Right ventricle myocardium superior (tissue), 1 donor: ENCODE data around the gene TMCC1. TPM values are rescaled to one million over a fixed set of nuclear protein-coding genes. Genes with fewer than 3 reads are reported as not detected.

Source experiments
- ATAC-seq: fragments of 200-7000 bp; cut with Tn5 transposase; one replicate; pipeline ENCODE4 v1.9.1; 2020; ENCODE audit warnings: mild to moderate bottlenecking; ENCODE audit not compliant: poor library complexity
- DNase-seq: peaks from one replicate; pipeline ENCODE4 v3.0.0-alpha.2; 2020
- intact Hi-C: fragments of 100-400 bp; cut with DNase I; formaldehyde crosslinking; loops from one replicate; pipeline ENCODE4 v1.11.2; 2022
- total RNA-seq: library from RNA; stranded (reverse); fragmentation: NEBNext Ultra II Directional; extraction: Animal tissue kit (Norgen Biotek cat#: 25700); gene quantifications from one replicate; pipeline ENCODE4 v1.2.1, GENCODE V29; 2021
- donor health status: DM: no; HTN: yes; CAD: no; lungs with severe emphysema.

TMCC1 gene
- total RNA-seq, 1 donor from 2014 or later: 26.2 TPM

DNA sequence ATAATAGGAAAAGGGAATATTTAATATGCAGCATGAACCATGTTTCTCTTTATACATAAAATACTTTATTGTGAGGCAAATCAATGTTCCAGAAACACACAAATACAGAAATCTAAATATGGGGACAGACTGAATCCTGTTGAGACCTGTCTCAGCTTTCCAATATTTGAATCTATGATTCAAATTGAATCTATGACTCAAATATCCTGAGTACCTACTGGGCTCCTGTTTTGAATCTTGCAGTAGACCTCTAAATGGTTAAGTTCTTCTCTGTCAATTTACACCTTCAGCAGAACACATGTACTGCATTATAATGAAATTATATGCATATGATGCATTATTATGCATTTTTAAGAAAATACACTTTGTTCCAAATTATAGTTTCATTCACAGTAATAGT lies 143.8 kb downstream of the TMCC1 start:
- intact Hi-C loops: no loop called here
- ATAC-seq (no peak), DNase-seq (no peak)

GRCh38 chr3:129747992-129748391 lies 145.5 kb downstream of the TMCC1 start:
- ATAC-seq (no peak), DNase-seq (no peak)
- intact Hi-C loops: no loop called here

DNA sequence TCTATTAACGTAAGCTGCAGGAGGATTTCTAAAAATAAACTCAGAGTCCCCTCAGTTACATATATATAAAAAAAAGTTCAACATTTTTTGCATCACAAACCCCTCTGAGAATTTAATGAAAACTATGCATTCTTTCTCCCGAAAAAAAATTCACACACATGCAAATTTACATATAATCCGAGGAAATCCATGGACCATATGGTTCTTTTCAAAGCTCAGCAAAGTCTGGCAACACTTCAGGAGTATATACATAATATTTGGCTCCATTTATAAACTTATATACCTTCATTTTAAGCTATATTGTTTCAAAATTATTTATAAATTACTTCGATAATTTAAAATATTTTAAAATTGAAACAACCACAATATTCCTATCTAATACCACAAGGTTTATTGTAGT lies 146.4 kb downstream of the TMCC1 start:
- DNase-seq (no peak), ATAC-seq (no peak)
- intact Hi-C loops: no loop called here

GRCh38 chr3:129746629-129747028 lies 146.9 kb downstream of the TMCC1 start:
- peak; percentile 51 for ATAC-seq
- no peak for DNase-seq
- intact Hi-C loops: no loop called here

DNA sequence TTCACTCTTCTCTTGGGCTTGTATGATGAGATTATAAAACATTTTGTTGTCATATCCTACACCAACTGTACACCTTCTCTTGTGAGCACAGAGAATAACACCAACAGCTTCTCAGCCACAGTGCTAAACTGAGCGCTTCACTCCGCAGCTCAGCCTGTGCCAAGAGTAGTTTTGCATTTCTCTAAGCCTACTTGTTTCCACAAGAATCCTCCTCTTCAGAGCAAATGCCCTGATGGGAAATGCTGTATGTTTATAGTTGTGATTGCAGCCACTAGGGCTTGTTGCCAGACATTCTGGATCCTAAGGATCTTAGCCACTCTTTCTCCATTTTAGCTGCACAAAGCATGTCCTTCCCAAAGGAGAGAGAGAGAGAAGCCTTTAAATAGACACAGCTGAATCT lies 148.3 kb downstream of the TMCC1 start:
- intact Hi-C loops: no loop called here
- DNase-seq: no peak
- ATAC-seq: peak; percentile 70

GRCh38 chr3:129741794-129742193 lies 151.7 kb downstream of the TMCC1 start:
- intact Hi-C loops: no loop called here
- ATAC-seq (no peak), DNase-seq (no peak)

DNA sequence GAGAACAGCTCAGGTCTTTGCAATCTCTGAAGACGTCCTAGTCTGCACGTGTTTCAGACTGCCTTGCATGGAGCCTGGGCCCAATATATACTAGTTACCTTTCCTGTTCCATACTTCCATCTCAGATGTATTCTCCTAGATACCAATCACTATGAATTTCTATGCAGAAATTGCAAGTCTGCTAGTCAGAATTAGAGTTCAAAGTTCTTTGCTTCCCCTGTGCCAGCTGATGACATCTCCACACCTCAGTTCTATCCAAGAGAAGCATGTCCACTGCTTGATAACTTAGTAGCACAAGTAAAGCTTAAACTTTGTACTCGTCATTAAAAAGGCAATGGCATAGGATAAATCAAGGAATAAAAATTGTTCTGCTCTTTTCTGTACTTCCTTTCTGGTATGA lies 153.4 kb downstream of the TMCC1 start:
- intact Hi-C loops: no loop called here
- no peak for ATAC-seq
- DNase-seq: no peak

- DNase-seq (no peak), ATAC-seq (no peak)
- intact Hi-C loops: no loop called here
These were observed 153.9 kb downstream of the TMCC1 start for GRCh38 chr3:129739634-129740033.

- DNase-seq (no peak), ATAC-seq (no peak)
- intact Hi-C loops: no loop called here
These were observed 155.3 kb downstream of the TMCC1 start for GRCh38 chr3:129738172-129738571.

GRCh38 chr3:129736070-129736469 lies 157.4 kb downstream of the TMCC1 start:
- intact Hi-C loops: no loop called here
- ATAC-seq: no peak
- DNase-seq: no peak

DNA sequence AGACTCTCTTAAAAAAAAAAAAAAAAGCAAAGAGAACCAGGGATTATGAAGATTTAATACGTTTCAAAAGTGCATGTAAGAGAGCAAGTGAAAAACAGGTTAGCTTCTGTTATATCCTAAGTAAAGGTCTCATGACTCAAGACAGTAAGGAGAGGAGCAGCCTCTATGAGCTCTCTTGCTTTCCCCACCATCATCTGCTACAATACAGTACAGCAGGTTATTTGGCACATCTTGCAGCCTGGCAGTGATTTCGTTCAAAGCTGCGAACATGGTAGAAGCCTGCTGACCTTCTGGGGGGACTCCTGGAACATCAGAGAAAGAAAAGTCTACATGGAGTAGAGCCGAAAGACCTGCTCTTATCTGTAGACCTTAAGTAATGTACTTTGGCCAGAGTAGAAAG lies 157.9 kb downstream of the TMCC1 start:
- ATAC-seq: no peak
- no peak for DNase-seq
- intact Hi-C loops: no loop called here

- no peak for DNase-seq
- ATAC-seq: no peak
- intact Hi-C loops: no loop called here
These were observed 159.1 kb downstream of the TMCC1 start for GRCh38 chr3:129734449-129734848.

DNA sequence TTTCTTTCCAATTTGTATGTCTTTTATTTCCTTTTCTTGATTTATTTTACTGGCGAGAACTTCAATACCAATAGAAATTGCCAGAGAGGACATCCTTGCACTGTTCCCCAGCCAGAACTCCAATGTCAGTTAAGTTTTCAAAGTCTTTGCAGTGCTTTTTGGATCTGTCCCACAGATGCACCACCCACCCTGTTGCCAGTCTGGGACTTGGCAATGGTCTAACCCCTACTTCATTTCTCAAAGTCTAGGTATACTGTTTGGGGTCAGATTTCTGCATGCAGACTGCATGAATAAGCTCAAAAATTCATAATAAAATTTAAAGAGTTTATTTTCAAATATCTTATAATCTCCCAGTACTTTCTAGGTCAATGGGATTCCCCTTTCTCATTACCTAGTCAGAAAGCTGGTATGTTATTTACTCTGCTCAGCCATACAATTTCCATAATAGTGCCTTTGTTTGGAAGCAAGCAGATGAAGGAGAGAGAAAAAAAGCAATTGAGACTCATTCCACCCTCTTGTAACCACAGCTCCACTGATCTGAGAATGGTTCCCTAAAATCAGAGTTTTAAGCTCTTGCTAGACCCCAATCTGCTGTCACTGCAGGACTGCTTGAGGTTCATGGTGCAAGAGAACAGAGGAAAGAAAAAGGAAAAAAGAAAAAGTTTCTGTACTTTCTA lies 161.2 kb downstream of the TMCC1 start:
- intact Hi-C loops: no loop called here
- no peak for ATAC-seq
- no peak for DNase-seq

- no peak for DNase-seq
- intact Hi-C loops: no loop called here
- ATAC-seq: no peak
These were observed 165.8 kb downstream of the TMCC1 start for GRCh38 chr3:129727707-129728106.

GRCh38 chr3:129723558-129724324 lies 169.8 kb downstream of the TMCC1 start:
- intact Hi-C loops: no loop called here
- ATAC-seq (peak; percentile 96), DNase-seq (no peak)

GRCh38 chr3:129722527-129722926 lies 171.0 kb downstream of the TMCC1 start:
- intact Hi-C loops: no loop called here
- no peak for ATAC-seq
- DNase-seq: no peak

DNA sequence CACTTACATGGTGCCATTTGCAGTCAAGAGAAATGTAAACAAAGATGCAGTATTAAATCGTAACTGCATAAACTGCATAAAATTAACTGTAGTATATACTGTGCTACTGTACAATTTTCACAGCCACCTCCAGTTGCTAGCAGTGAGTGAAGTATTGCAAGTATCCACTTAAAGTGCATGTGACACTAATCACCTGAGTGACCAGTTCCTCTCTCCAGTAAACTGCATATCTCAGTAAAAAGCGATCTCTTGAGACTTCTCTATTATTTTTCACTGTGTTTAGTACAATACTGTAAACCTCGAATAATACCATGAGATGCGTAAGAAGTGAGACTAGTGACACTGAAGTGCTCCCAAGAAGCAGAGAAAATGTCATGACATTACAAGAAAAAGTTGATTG lies 175.3 kb downstream of the TMCC1 start:
- ATAC-seq (peak; percentile 55), DNase-seq (no peak)
- intact Hi-C loops: no loop called here

- ATAC-seq (no peak), DNase-seq (no peak)
- intact Hi-C loops: no loop called here
These were observed 177.7 kb downstream of the TMCC1 start for GRCh38 chr3:129715854-129716253.

- ATAC-seq: no peak
- DNase-seq: no peak
- intact Hi-C loops: no loop called here
These were observed 185.1 kb downstream of the TMCC1 start for GRCh38 chr3:129708328-129708861.

- ATAC-seq (no peak), DNase-seq (no peak)
- intact Hi-C loops: no loop called here
These were observed 188.2 kb downstream of the TMCC1 start for GRCh38 chr3:129705274-129705673.
